Ureter (tissue), 1 donor: Measurements from ENCODE around the gene ZMAT5. TPM values are rescaled to one million over a fixed set of nuclear protein-coding genes. Genes with fewer than 3 reads are reported as not detected.

Experiments
- DNase-seq: peaks from one replicate; pipeline ENCODE4 v3.0.0-alpha.2; 2020; ENCODE audit warnings: low spot score
- total RNA-seq: library from RNA; stranded (reverse); gene quantifications from one replicate; pipeline ENCODE4 v1.2.4, GENCODE V29; 2023
- donor health status: DM: yes; HTN: yes; CAD: no.

The ZMAT5 gene
- total RNA-seq, 1 donor from 2014 or later: 21.8 TPM

DNA sequence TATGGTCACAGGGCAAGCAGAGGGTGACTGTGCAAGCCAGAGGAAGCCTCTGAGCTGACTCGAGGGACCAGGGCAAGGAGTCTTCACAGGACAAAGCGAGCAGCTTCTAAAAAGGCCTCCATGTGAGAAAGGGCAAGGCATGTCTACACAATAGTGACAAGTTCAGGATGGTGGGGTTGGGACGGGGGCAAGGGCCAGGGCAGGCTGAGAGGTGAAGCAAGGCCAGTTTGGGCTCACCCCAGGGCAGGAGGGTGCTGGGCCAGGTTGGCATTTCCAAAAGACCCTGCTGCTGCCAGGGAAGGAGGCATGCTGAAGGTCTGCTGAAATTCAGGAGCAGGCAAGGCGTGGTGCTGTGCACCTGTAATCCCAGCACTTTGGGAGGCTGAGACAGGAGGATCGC is 59.3 kb downstream of the ZMAT5 start:
- no peak for DNase-seq

DNA sequence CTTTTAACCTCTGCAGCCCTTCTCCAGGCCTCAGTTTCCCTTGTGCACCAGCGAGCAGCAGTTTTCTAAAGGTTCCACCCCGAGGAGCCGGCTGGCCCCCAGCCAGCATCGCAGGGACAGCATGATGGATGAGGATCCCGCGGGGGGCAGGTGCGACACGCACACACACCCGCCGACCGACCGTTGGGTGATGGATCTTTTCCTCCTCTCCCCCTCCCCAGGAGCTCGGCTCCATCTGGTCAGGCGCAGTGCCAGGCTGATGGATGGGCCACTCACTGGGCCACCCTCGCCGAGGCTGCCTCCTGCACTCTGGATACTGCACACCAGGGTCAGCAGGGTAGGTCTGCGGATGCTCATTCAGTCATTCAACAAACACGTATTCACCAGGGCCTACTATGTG is 59.8 kb downstream of the ZMAT5 start:
- no peak for DNase-seq

DNA sequence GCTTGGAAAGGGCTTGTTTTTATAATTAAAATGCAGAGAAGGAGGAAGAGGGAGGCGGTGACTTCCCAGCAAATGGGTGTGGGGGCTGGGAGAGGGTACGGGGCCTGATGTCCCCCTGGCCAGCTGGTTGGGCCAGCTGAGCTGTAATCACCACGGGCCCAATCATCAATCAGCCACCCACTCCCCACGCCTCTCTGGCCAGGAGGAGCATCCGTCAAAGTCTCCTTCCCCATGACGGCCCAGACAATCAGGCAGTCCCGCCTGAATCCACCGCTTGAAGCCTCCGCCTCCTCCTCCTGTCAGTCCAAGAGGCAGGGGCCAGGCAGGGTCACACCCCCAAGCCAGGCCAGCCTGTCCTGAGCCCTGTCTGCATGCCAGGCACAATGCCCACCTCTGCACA is 60.3 kb downstream of the ZMAT5 start:
- DNase-seq: no peak

DNA sequence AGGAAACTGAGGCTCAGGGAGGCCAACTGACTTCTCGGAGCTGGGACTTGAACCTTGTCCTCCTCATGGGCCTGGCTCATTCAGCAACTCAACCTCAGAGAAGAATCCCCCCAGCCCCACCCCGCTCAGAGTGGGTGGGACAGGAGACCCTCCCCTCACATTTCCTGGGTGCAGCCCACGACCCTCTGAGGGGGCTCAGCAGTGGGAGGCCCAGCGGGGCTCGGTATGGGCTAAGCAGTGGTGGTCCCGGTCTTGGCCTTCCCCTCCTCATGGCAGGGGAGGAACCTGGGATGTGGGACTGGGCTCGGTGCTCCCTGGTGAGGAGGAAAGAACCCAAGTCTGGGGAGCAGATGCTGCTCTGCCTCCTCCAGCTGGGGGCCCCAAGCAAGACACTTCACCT is 61.2 kb downstream of the ZMAT5 start:
- no peak for DNase-seq

DNA sequence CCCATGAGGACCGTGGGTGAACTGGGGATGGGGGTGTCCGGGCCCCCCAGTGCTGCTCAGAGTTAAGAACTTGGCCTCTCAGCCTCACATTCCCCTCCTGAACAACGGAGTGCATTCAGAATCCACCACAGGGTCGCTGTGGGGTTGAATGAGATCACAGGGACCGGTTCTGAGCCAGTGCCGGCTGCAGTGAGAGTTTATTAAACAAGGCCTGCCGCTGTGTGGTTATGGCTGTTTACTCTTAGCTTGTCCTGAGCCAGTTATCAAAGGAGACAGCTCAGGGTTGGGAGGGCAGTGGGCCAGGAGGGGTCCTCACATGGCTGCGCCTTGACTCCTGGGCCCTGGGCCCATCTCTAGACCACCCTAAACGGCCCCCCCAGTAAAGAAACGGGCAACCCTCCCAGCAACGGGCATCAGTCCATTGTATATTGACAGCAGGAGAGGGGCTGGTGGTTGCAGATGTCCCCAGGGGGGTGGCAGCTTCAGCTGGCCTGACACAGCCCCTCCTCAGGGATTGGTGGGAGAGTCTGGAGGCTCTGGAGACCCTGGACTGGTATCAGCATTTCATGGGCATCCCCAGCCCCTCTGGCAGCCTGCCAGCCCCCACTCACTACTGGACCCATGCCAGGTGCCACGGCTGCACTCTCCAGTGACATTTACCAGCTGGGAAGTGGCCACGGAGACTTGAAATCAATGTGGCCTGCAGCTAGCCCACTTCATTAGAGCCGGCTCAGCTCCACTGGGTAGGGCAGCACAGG is 62.1 kb downstream of the ZMAT5 start:
- DNase-seq: no peak

DNA sequence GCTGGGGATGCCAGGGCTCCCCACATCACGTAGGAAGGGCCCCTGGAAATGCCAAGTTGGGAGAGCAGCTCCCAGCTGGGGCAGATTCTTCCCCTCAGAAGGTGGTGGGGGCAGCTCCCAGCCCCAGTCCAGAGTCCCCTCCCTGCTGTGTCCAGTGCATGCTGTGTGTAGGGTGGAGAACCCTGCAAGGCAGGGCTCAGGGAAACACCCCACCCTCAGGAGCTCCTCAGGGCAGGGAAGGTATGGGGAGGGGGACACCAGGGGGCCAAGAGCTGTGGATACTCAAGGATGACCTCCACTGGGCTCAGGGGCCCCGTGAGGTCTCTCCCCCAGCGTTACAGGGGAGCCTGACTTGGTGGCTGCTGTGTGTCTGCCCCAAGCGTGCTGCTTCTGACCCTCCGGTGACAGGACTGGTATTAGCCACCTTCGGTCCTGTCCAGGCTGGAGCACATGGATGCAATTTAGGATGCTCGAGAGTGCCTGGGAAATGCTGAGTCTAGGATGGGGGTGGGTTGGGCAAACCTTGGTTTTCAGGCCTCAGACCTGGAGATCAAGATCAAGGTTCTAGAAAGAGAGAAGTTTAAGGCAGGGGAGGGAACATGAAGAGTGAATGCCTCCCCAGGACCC is 63.1 kb downstream of the ZMAT5 start:
- DNase-seq: no peak

- no peak for DNase-seq
Measured at GRCh38 chr22:29702931-29703501, 63.8 kb downstream of the ZMAT5 start.

GRCh38 chr22:29702000-29702930 is 64.5 kb downstream of the ZMAT5 start:
- no peak for DNase-seq

DNA sequence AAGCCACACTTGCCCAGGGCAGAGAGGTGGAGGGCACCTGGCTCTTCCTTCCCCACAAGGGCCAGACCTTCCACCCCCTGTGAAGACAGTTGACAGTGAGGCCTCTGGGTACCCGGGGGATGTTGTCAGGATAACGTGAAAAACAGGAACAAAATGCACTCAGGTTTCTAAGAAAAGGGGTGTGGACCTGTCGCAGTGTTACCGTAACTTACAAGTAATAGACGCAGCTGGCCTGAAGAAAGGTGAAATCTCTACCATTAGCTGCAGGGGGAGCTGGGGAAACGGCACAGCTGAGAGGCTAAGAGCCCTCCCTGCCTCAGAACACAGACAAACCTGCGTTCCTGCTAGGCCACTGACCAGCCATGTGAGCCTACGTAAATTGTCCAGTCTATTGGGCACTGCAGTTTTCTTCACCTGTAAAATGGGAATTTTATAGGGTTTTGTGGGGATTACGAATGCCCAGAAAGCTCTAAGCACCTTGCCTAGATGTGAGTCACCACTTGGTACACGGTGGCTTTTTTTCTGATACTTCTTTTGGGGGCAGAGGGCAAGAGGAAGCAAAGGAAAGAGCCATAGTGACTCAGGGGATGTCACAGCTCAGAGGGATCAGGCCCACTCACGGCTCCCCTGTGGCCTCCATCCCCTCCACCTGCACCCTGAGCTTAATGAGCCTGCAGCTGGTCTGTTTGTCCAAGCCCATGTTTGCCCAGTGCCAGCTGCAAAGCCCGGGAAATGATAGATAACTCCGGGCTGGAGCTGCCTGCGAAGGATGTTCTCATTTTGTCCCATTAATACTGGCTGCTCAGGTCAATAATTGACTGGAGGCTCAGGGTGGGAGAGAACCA is 65.4 kb downstream of the ZMAT5 start:
- DNase-seq: no peak

DNA sequence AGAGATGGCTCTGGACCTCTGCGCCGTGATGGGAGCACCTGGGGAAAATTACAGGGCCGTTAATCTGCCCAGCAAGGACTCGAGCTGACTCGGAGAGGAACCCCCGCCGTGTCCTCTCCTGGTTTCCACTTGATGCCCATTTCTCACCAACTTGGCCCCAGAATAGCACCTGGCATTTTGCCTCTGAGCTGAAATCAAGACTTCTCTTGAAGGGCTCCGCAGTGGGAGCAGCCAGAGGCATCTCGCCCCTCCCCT is 66.0 kb downstream of the ZMAT5 start:
- DNase-seq: no peak

- DNase-seq: no peak
Measured at GRCh38 chr22:29700206-29700899, 66.5 kb downstream of the ZMAT5 start.

DNA sequence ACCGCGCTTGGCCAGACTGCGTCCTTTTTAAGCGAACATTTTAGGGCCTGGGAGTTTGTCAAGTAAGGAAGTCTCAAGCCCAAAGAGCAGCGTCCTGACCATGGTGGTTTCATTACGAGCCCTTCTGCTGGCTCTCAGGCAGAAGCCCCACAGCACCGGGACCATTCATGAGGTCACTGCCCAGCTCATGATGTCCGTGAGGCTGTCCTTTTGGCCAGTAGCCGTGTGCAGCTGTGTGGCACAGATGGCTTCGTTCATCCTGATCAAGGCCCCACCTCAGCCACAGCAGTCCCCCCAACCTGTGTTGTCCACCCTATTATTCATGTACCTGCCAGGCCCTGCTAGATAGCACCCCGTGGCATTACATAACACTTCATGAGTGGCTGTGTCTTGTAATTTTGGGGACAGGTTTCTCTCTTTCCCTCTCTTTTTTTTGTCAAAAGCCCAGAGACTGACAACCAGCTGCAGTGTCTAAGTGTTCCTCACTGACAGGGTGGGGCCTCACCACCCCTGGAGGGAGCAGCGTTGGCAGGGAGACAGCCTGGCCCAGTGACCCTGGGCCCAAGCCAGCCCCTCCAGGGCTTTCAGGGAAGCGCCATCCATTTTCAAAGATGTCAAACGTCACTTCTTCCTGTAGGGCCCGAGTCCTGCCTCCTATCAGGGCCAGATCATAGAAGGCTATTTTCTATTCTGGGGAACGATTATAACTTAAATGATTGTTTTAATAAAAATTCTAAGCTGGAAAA is 68.8 kb downstream of the ZMAT5 start:
- no peak for DNase-seq

GRCh38 chr22:29695129-29695926 is 71.5 kb downstream of the ZMAT5 start:
- no peak for DNase-seq

- no peak for DNase-seq
Measured at GRCh38 chr22:29693671-29694070, 73.1 kb downstream of the ZMAT5 start.

GRCh38 chr22:29693161-29693560 is 73.6 kb downstream of the ZMAT5 start:
- no peak for DNase-seq

DNA sequence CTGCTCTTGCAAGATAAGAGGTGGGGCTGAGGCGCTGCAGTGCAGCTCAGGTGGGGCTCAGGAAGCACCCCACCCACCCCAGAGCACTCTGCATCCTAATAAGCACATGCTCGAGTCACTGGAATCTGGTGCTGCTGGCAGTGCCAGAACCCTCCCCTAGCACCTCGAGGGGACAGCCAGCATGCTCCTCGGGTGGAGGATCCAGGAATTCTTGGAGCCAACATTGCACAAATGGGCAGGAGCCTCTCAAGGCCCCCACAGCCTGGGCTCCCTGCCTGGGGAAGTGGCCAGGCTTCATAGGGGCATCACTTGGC is 74.5 kb downstream of the ZMAT5 start:
- no peak for DNase-seq

GRCh38 chr22:29691636-29692326 is 75.0 kb downstream of the ZMAT5 start:
- DNase-seq: no peak

DNA sequence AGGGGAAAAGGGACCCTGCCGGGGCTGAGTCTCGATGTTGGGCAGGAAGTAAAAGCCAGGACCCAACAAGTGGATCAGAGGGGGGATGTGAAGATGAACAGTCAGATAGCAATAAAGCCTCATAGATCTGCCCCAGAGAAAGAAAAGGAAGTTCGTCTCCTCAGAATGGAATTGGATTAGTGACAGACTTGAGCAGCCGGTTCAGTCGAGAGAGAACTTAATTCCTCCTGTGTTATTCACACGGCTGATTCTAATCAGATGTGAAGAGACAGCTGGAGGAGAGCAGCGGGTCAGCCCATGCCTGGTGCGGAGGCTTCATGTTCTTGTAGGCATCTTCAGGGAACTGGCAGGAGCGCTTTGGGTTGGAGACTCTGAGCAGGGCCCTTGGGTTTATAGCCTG is 76.3 kb downstream of the ZMAT5 start:
- DNase-seq: no peak

- DNase-seq: peak; percentile 70
Measured at GRCh38 chr22:29689880-29690213, 77.0 kb downstream of the ZMAT5 start.
